ENCODE results near the gene CLTCL1.

CLTCL1 gene

GRCh38 chr22:19146215-19146968 lies 145.1 kb downstream of the CLTCL1 start:
- ATAC-seq (no peak), DNase-seq (no peak)
- Mint-ChIP-seq H3K27ac (no peak overlapping the region), H3K4me1 (peaks cover 23% of the 10 kb centered on the region), H3K9me3 (no peaks in the 10 kb centered on the region), H3K4me3 (no peak overlapping the region), H3K36me3 (ENCODE audit: low read depth) (peaks cover 3% of the 10 kb centered on the region), H3K27me3 (peaks cover 28% of the 10 kb centered on the region)

- ATAC-seq (no peak), DNase-seq (peak; percentile 43)
- H3K4me1 Mint-ChIP-seq, result peaks cover 16% of the 10 kb centered on the region
- peak overlapping the region; percentile 95 for H3K4me3 Mint-ChIP-seq
- H3K9me3 Mint-ChIP-seq, result no peaks in the 10 kb centered on the region
- peaks cover 18% of the 10 kb centered on the region for H3K27me3 Mint-ChIP-seq
- H3K36me3 Mint-ChIP-seq (ENCODE audit: low read depth), result peaks cover 9% of the 10 kb centered on the region
- peak overlapping the region; percentile 86 for H3K27ac Mint-ChIP-seq
Measured at GRCh38 chr22:19143967-19144400, 147.5 kb downstream of the CLTCL1 start.

- Mint-ChIP-seq H3K4me1 (peaks cover 16% of the 10 kb centered on the region), H3K9me3 (no peaks in the 10 kb centered on the region), H3K4me3 (peak overlapping the region; percentile 95), H3K36me3 (ENCODE audit: low read depth) (peaks cover 9% of the 10 kb centered on the region), H3K27me3 (peaks cover 13% of the 10 kb centered on the region), H3K27ac (no peak overlapping the region)
- no peak for DNase-seq
- ATAC-seq, result no peak
Measured at GRCh38 chr22:19143212-19143611, 148.3 kb downstream of the CLTCL1 start.

GRCh38 chr22:19142394-19142793 lies 149.1 kb downstream of the CLTCL1 start:
- Mint-ChIP-seq H3K27me3 (peaks cover 5% of the 10 kb centered on the region), H3K4me1 (peaks cover 16% of the 10 kb centered on the region), H3K4me3 (no peak overlapping the region), H3K36me3 (ENCODE audit: low read depth) (peaks cover 9% of the 10 kb centered on the region), H3K27ac (no peak overlapping the region), H3K9me3 (no peaks in the 10 kb centered on the region)
- DNase-seq, result no peak
- no peak for ATAC-seq

- peaks cover 21% of the 10 kb centered on the region for H3K36me3 Mint-ChIP-seq (ENCODE audit: low read depth)
- H3K27ac Mint-ChIP-seq, result no peak overlapping the region
- H3K9me3 Mint-ChIP-seq, result no peaks in the 10 kb centered on the region
- H3K27me3 Mint-ChIP-seq, result no peaks in the 10 kb centered on the region
- no peak overlapping the region for H3K4me3 Mint-ChIP-seq
- DNase-seq (no peak), ATAC-seq (no peak)
- H3K4me1 Mint-ChIP-seq, result peaks cover 16% of the 10 kb centered on the region
Measured at GRCh38 chr22:19139974-19140373, 151.5 kb downstream of the CLTCL1 start.

GRCh38 chr22:19139001-19139356 lies 152.5 kb downstream of the CLTCL1 start:
- ATAC-seq (no peak), DNase-seq (no peak)
- Mint-ChIP-seq H3K9me3 (no peaks in the 10 kb centered on the region), H3K36me3 (ENCODE audit: low read depth) (peaks cover 22% of the 10 kb centered on the region), H3K27ac (no peak overlapping the region), H3K27me3 (no peaks in the 10 kb centered on the region), H3K4me3 (no peak overlapping the region), H3K4me1 (peaks cover 9% of the 10 kb centered on the region)

- Mint-ChIP-seq H3K27me3 (no peaks in the 10 kb centered on the region), H3K4me3 (no peak overlapping the region), H3K36me3 (ENCODE audit: low read depth) (peaks cover 20% of the 10 kb centered on the region), H3K9me3 (no peaks in the 10 kb centered on the region), H3K4me1 (peaks cover 4% of the 10 kb centered on the region), H3K27ac (no peak overlapping the region)
- DNase-seq (no peak), ATAC-seq (no peak)
Measured at GRCh38 chr22:19138217-19139000, 153.1 kb downstream of the CLTCL1 start.

GRCh38 chr22:19137384-19138216 lies 153.9 kb downstream of the CLTCL1 start:
- peaks cover under 1% of the 10 kb centered on the region for H3K4me1 Mint-ChIP-seq
- ATAC-seq (no peak), DNase-seq (no peak)
- no peaks in the 10 kb centered on the region for H3K9me3 Mint-ChIP-seq
- peaks cover 20% of the 10 kb centered on the region for H3K36me3 Mint-ChIP-seq (ENCODE audit: low read depth)
- no peak overlapping the region for H3K4me3 Mint-ChIP-seq
- H3K27ac Mint-ChIP-seq, result no peak overlapping the region
- H3K27me3 Mint-ChIP-seq, result no peaks in the 10 kb centered on the region

- Mint-ChIP-seq H3K4me1 (no peaks in the 10 kb centered on the region), H3K27ac (no peak overlapping the region), H3K9me3 (no peaks in the 10 kb centered on the region), H3K4me3 (no peak overlapping the region), H3K27me3 (no peaks in the 10 kb centered on the region), H3K36me3 (ENCODE audit: low read depth) (peaks cover 20% of the 10 kb centered on the region)
- ATAC-seq (no peak), DNase-seq (no peak)
Measured at GRCh38 chr22:19136915-19137314, 154.6 kb downstream of the CLTCL1 start.

- no peaks in the 10 kb centered on the region for H3K9me3 Mint-ChIP-seq
- H3K27ac Mint-ChIP-seq, result no peak overlapping the region
- DNase-seq, result no peak
- no peak overlapping the region for H3K4me3 Mint-ChIP-seq
- no peak for ATAC-seq
- H3K36me3 Mint-ChIP-seq (ENCODE audit: low read depth), result peaks cover 21% of the 10 kb centered on the region
- no peaks in the 10 kb centered on the region for H3K4me1 Mint-ChIP-seq
- no peaks in the 10 kb centered on the region for H3K27me3 Mint-ChIP-seq
Measured at GRCh38 chr22:19134874-19135273, 156.6 kb downstream of the CLTCL1 start.

- Mint-ChIP-seq H3K4me3 (no peak overlapping the region), H3K9me3 (no peaks in the 10 kb centered on the region), H3K4me1 (no peaks in the 10 kb centered on the region), H3K36me3 (ENCODE audit: low read depth) (peaks cover 18% of the 10 kb centered on the region), H3K27ac (no peak overlapping the region), H3K27me3 (no peaks in the 10 kb centered on the region)
- ATAC-seq (no peak), DNase-seq (no peak)
Measured at GRCh38 chr22:19134176-19134831, 157.2 kb downstream of the CLTCL1 start.

GRCh38 chr22:19133561-19133960 lies 158.0 kb downstream of the CLTCL1 start:
- H3K4me1 Mint-ChIP-seq, result no peaks in the 10 kb centered on the region
- DNase-seq, result no peak
- H3K27me3 Mint-ChIP-seq, result no peaks in the 10 kb centered on the region
- no peak overlapping the region for H3K4me3 Mint-ChIP-seq
- peak; percentile 10 for ATAC-seq
- H3K27ac Mint-ChIP-seq, result no peak overlapping the region
- H3K9me3 Mint-ChIP-seq, result no peaks in the 10 kb centered on the region
- peaks cover 17% of the 10 kb centered on the region for H3K36me3 Mint-ChIP-seq (ENCODE audit: low read depth)

GRCh38 chr22:19132693-19133400 lies 158.7 kb downstream of the CLTCL1 start:
- no peaks in the 10 kb centered on the region for H3K27me3 Mint-ChIP-seq
- no peak overlapping the region for H3K27ac Mint-ChIP-seq
- H3K36me3 Mint-ChIP-seq (ENCODE audit: low read depth), result peaks cover 17% of the 10 kb centered on the region

GRCh38 chr22:19132153-19132552 lies 159.4 kb downstream of the CLTCL1 start:
- ATAC-seq (no peak), DNase-seq (no peak)
- Mint-ChIP-seq H3K27ac (no peak overlapping the region), H3K36me3 (ENCODE audit: low read depth) (peaks cover 17% of the 10 kb centered on the region), H3K27me3 (no peaks in the 10 kb centered on the region), H3K4me3 (no peak overlapping the region), H3K9me3 (no peaks in the 10 kb centered on the region), H3K4me1 (no peaks in the 10 kb centered on the region)

More at GRCh38 chr22:19132693-19133400, 158.7 kb downstream of the CLTCL1 start:
- no peak for DNase-seq
- Mint-ChIP-seq H3K4me1 (no peaks in the 10 kb centered on the region), H3K4me3 (no peak overlapping the region), H3K9me3 (no peaks in the 10 kb centered on the region)
- no peak for ATAC-seq
